Natural killer cell treated with Interleukin-12 subunit alpha and Interleukin-12 subunit beta and Interleukin-15 and Interleukin-18, amount 100 ng/mL, for 72 hours (primary cell): ENCODE results near the gene MRPS14. TPM values are rescaled to one million over a fixed set of nuclear protein-coding genes. Genes with fewer than 3 reads are reported as not detected.
"Not testable (repeated sequence)": the region's sequence is repeated elsewhere in the genome, so short reads cannot be mapped to it uniquely, and the experiment has no call there.

Source experiments
- ATAC-seq, 2 donors: fragments of 150-1000 bp; cut with Tn5 transposase in 1 of 2; sonication (Bioruptor Pico), chemical (Tn5 transposase) in 1 of 2; 2 replicates each; pipeline ENCODE4 v1.10.0; 2021
- DNase-seq: peaks from one replicate; pipeline ENCODE4 v3.0.0; 2022; ENCODE audit warnings: low spot score
- H3K27ac Mint-ChIP-seq, 2 donors: 1 replicate in 1 of 2; 2 replicates in 1 of 2; pipeline ENCODE4 v1.8.0; 2022; ENCODE audit warnings: mixed read lengths in 2 of 2, mild to moderate bottlenecking in 1 of 2, moderate library complexity in 1 of 2
- H3K27me3 Mint-ChIP-seq, 2 donors: 1 replicate in 1 of 2; 2 replicates in 1 of 2; pipeline ENCODE4 v1.8.0; 2022; ENCODE audit warnings: mixed read lengths in 2 of 2
- H3K36me3 Mint-ChIP-seq: one replicate; pipeline ENCODE4 v1.8.0; 2022; ENCODE audit warnings: mixed read lengths
- H3K4me1 Mint-ChIP-seq, 2 donors: 1 replicate in 1 of 2; 2 replicates in 1 of 2; pipeline ENCODE4 v1.8.0; 2022; ENCODE audit warnings: low read depth in 2 of 2, mixed read lengths in 2 of 2, mild to moderate bottlenecking in 1 of 2
- H3K4me3 Mint-ChIP-seq: one replicate; pipeline ENCODE4 v1.8.0; 2022; ENCODE audit warnings: mixed read lengths
- H3K9me3 Mint-ChIP-seq: 2 replicates; pipeline ENCODE4 v1.8.0; 2022; ENCODE audit warnings: mixed read lengths
- total RNA-seq, 2 donors: library from RNA; stranded (reverse); gene quantifications; one replicate each; pipeline ENCODE4 v1.2.3, GENCODE V29; 2022

Gene MRPS14
- total RNA-seq, 2 donors from 2014 or later: 23.9 to 34.7 TPM

DNA sequence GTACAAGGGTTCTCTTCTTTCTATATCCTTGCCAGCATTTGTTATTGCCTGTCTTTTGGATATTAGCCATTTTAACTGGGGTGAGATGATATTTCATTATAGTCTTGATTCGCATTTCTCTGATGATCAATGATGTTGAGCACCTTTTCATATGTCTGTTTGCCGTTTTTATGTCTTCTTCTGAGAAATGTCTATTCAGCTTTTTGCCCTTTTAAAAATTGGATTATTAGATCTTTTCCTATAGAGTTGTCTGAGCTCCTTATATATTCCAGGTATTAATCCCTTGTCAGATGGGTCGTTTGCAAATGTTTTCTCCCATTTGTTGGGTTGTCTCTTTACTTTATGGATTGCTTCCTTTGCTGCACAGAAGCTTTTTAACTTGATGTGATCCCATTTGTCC lies 19.4 kb upstream of the MRPS14 start:
- no peak for ATAC-seq
- H3K36me3 Mint-ChIP-seq: no peaks in the 10 kb centered on the region

DNA sequence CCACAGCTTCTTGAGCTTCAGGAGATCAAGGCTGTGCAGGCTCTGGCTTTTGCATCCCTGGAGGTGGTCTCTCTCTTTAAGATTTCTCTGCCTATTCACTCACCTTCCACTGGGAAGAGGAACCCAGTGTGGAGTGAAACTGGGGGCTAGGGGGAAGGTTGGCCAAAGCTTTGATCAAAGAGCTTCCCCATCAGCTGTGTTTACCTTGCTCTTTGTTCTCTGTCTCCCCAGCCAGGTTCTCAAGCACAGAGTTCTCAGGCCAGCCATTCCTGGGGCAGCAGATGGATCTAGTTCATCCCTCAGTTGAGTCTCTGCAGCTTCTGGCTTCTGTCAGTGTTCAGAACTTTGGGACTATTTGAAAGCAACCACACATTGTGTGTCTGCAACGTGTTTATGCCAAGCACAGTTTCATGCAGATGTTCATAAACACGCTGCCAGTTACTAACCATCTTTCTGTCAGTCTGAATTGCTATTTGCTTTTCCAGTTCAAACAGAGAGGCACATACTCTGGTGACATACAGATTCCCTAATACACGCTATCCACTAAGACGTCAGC lies 17.2 kb upstream of the MRPS14 start:
- DNase-seq (no peak), ATAC-seq (no peak)
- Mint-ChIP-seq H3K36me3 (no peaks in the 10 kb centered on the region), H3K4me1 (no peaks in the 10 kb centered on the region), H3K4me3 (no peak overlapping the region), H3K27me3 (peaks cover 11 to 20% of the 10 kb centered on the region in 2 donors), H3K9me3 (no peaks in the 10 kb centered on the region), H3K27ac (no peak overlapping the region)

More for the DNA sequence above, 19.4 kb upstream of the MRPS14 start:
- no peaks in the 10 kb centered on the region for H3K9me3 Mint-ChIP-seq
- H3K4me3 Mint-ChIP-seq: no peak overlapping the region
- H3K27ac Mint-ChIP-seq: no peak overlapping the region
- H3K27me3 Mint-ChIP-seq: peaks cover 19 to 38% of the 10 kb centered on the region in 2 donors
- H3K4me1 Mint-ChIP-seq: no peaks in the 10 kb centered on the region
- no peak for DNase-seq

DNA sequence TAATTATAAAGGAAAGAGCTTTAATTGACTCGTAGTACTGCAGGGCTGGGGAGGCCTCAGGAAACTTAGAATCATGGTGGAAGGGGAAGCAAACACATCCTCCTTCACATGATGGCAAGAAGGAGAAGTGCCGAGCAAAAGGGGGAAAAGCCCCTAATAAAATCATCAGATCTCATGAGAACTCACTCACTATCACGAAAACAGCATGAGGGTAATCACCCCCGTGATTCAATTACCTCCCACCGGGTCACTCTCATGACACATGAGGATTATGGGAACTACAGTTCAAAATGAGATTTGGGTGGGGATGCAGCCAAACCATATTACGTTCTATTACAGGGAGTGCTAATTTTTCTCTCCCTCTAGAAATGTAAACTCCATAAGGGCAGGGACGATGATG lies 14.2 kb upstream of the MRPS14 start:
- ATAC-seq (no peak), DNase-seq (no peak)
- no peak overlapping the region for H3K27ac Mint-ChIP-seq
- H3K27me3 Mint-ChIP-seq: peaks cover 10 to 14% of the 10 kb centered on the region in 2 donors
- no peaks in the 10 kb centered on the region for H3K4me1 Mint-ChIP-seq
- H3K36me3 Mint-ChIP-seq: no peaks in the 10 kb centered on the region
- H3K4me3 Mint-ChIP-seq: no peak overlapping the region
- H3K9me3 Mint-ChIP-seq: no peaks in the 10 kb centered on the region

DNA sequence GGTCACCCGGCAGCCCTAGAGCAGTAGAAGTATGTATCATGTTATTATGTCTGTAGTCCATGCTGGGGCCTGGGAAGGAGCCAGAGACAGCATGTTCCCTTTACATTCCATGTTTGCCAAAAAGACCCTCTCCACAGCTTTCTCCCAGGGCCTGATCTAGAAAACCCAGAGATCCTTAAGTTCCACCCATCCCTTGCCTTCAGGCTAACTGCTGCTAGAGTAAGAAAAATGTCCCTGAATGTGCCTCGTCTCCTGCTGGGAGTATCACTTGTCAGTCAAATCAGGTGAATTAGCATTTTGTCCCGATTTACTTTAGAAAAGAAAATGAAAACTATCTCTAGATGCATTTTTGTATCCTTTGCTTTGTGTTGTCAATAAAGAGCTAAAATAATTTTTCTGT lies 13.3 kb upstream of the MRPS14 start:
- no peaks in the 10 kb centered on the region for H3K4me1 Mint-ChIP-seq
- no peak overlapping the region for H3K4me3 Mint-ChIP-seq
- DNase-seq (no peak), ATAC-seq (no peak)
- H3K9me3 Mint-ChIP-seq: no peaks in the 10 kb centered on the region
- no peaks in the 10 kb centered on the region for H3K36me3 Mint-ChIP-seq
- H3K27ac Mint-ChIP-seq: no peak overlapping the region
- H3K27me3 Mint-ChIP-seq: peaks cover 10 to 15% of the 10 kb centered on the region in 2 donors

DNA sequence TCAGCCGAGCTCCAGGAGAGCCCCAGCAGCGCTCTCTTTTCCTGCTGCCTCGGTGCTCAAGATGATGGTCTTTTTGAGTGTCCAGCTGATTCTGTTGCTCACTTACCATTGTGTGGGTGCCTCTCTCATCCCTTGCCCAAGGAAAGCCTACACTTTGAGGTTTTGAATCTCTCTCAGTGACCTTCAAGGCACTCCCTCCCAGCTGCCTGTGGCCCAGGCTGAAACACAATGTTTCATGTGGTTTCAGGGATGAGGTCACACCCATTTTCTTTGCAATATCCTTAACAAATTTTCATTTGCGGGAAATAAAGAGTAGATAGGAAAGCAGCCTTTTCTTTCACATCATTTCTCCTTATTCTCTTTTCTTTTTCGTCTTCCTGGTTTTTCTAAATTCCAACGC lies 12.6 kb upstream of the MRPS14 start:
- no peak overlapping the region for H3K4me3 Mint-ChIP-seq
- no peaks in the 10 kb centered on the region for H3K4me1 Mint-ChIP-seq
- H3K27me3 Mint-ChIP-seq: peaks cover 9 to 11% of the 10 kb centered on the region in 2 donors
- no peak overlapping the region for H3K27ac Mint-ChIP-seq
- ATAC-seq: no peak
- H3K36me3 Mint-ChIP-seq: no peaks in the 10 kb centered on the region
- H3K9me3 Mint-ChIP-seq: no peaks in the 10 kb centered on the region
- no peak for DNase-seq

DNA sequence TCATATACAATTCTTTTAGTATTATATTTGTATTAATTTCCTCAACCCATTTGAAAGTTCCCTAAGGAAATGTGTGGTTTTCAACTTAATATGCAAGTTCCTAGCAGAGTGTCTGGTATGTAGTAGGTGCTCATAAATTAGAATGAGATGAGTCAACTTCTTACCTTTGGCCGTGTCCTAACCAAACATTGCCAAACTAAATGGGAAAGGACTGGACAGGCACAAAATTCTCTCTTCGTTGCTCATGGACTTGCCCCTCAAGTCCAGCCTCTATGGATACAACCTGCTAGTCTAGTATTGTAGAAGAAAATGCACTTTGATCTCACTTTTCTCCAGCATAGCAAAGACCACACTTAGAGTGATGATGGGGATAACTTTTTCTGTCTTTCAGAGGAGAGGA lies 11.6 kb upstream of the MRPS14 start:
- Mint-ChIP-seq H3K36me3 (no peaks in the 10 kb centered on the region), H3K4me3 (no peak overlapping the region), H3K4me1 (peaks cover 0 to 2% of the 10 kb centered on the region in 2 donors), H3K27ac (no peak overlapping the region), H3K9me3 (no peaks in the 10 kb centered on the region), H3K27me3 (peaks cover 6 to 7% of the 10 kb centered on the region in 2 donors)
- ATAC-seq (no peak), DNase-seq (no peak)

DNA sequence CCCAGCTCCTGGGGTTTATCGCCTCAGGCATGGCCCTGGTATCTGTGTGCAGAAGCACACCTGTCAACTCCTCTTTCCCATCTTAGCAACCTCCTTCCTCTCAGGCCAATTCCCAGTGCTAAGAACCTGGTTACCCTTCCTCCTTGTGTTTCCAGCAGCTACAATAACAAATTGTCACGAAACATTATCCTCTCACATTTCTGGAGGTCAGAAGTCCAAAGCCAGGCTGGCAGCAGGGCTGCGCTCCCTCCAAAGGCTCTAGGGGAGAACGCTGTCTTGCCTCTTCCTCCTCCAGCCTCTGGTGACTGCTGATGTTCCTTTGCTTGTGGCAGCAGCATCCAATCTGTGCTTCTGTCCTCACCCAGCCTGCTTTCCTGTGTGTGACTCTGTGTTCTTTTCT lies 10.7 kb upstream of the MRPS14 start:
- Mint-ChIP-seq H3K4me1 (peaks cover 7 to 8% of the 10 kb centered on the region in 2 donors), H3K9me3 (no peaks in the 10 kb centered on the region), H3K4me3 (no peak overlapping the region), H3K36me3 (no peaks in the 10 kb centered on the region), H3K27me3 (peaks cover 6 to 7% of the 10 kb centered on the region in 2 donors), H3K27ac (no peak overlapping the region)
- ATAC-seq (no peak), DNase-seq (no peak)

DNA sequence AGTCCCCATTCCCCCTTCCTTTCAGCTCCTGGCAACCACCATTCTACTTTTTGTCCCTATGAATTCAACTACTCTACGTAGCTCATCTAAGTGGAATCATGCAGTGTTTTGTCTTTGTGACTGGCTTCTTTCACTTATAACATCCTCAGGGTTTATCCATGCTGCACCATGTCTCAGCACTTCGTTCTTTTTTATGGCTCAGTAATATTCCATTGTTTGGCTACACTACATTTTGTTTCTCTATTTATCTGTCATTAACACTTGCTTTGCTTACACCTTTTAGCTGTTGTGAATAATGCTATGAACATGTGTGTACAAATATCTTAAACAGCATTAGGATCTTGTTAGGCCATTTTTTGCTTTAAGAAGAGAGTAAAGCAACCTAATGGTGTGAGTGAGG lies 1.5 kb upstream of the MRPS14 start:
- no peak for DNase-seq
- no peak for ATAC-seq
- Mint-ChIP-seq H3K4me1 (peaks cover 27 to 42% of the 10 kb centered on the region in 2 donors), H3K36me3 (peaks cover 17% of the 10 kb centered on the region), H3K27ac (peak overlapping the region; percentile 2 to 81), H3K27me3 (no peaks in the 10 kb centered on the region), H3K9me3 (no peaks in the 10 kb centered on the region), H3K4me3 (peak overlapping the region; percentile 67)

DNA sequence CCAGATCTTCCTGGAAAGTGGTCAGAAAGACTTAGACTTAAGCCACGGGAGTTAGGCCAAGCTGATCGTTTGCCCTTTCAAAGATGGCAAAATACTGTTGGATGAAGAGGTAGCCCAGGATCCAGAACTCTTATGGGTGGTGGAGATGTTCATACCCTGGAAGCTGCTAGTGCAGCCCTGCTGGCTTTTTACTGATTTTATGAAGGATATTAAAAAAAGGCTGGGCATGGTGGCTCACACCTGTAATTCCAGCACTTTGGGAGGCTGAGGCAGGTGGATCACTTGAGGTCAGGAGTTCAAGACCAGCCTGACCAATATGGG lies 657 bp upstream of the MRPS14 start:
- H3K27ac Mint-ChIP-seq: peak overlapping the region; percentile 81 to 88
- H3K4me1 Mint-ChIP-seq: peaks cover 21 to 35% of the 10 kb centered on the region in 2 donors
- not testable (repeated sequence) for H3K27me3 Mint-ChIP-seq, ATAC-seq, DNase-seq, H3K9me3 Mint-ChIP-seq
- H3K4me3 Mint-ChIP-seq: peak overlapping the region; percentile 97
- H3K36me3 Mint-ChIP-seq: peaks cover 17% of the 10 kb centered on the region

DNA sequence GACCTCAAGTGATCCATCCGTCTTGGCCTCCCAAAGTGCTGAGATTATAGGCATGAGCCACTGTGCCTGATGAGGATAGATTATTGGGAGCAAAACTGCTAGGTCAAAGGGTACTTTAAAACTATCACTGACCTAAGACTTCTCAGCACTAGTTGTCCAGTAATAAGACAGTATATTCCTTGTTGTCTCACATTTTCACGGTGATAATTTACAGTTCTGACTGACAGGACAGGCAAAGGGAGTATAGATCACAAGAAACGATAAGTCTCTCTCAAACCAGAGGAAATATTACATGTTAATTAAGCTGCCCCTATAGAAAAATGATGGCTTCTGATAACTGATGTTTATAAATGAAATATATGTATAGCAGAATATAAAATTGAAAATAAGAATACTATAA lies 3.7 kb downstream of the MRPS14 start:
- Mint-ChIP-seq H3K4me3 (no peak overlapping the region), H3K9me3 (no peaks in the 10 kb centered on the region), H3K4me1 (peaks cover 32 to 37% of the 10 kb centered on the region in 2 donors), H3K27me3 (no peaks in the 10 kb centered on the region), H3K27ac (no peak overlapping the region), H3K36me3 (peaks cover 22% of the 10 kb centered on the region)
- DNase-seq (no peak), ATAC-seq (no peak)

DNA sequence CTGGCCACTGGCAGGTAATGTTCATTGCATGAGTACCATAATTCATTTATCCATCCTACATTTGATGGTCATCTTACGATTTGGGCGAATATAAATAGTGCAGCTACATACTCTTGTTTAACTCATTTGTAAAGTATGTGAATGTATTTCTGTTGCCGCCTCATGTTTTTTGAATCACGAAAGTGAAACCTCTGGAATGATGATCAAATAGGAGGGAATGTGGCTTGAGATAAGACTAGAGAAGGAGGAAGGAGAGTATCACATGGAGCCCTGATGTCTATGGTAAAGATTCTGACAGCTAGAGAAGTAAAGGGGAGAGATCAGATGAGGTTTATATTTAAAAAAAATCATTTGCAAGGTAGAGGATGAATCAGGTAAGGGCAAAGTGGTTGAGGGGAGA lies 8.0 kb downstream of the MRPS14 start:
- Mint-ChIP-seq H3K36me3 (peaks cover 38% of the 10 kb centered on the region), H3K4me3 (no peak overlapping the region), H3K4me1 (peaks cover 7 to 12% of the 10 kb centered on the region in 2 donors), H3K27me3 (no peaks in the 10 kb centered on the region), H3K9me3 (no peaks in the 10 kb centered on the region), H3K27ac (peak overlapping the region in 1 of 2 donors; percentile 55)
- no peak for ATAC-seq
- DNase-seq: no peak

DNA sequence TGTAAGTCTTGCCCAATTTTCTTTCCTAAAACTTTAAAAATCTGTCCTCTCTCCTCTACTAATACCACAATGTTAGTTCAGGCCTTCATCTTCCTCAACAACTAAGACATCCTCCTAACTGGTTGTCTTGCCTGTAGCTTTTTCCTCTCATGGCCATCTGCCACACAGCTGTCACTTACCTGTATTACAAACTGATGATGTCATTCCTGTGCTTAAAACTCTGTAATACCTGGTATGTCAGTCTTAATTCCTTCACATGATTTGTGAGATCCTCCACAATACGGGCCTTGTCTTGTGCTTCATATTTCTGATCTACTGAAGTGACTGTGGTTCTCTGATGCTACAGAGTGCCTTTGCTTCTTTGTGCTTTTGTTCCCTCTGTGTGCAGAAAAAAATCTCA lies 9.8 kb downstream of the MRPS14 start:
- ATAC-seq: no peak
- Mint-ChIP-seq H3K27ac (peak overlapping the region in 1 of 2 donors; percentile 1), H3K9me3 (no peaks in the 10 kb centered on the region), H3K27me3 (no peaks in the 10 kb centered on the region), H3K36me3 (peaks cover 44% of the 10 kb centered on the region), H3K4me3 (no peak overlapping the region), H3K4me1 (peaks cover 7 to 16% of the 10 kb centered on the region in 2 donors)
- no peak for DNase-seq

DNA sequence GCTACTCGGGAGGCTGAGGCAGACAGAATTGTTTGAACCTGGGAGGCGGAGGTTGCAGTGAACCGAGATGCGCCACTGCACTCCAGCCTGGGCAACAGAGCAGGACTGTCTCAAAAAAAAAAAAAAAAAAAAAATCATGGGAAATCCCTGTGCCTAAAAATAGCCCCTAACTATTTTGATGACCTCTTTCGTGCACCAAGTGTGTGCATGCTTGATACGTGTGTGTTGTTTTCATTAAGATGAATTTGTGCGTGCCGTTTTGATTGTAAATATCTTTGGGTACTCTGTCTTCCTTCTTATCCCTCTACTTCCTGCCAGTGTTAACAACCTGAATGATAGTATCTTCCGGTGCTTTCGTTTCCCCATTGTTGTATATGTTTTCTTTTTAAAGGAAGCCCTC lies 13.7 kb downstream of the MRPS14 start:
- no peak for DNase-seq
- Mint-ChIP-seq H3K27ac (no peak overlapping the region), H3K4me3 (no peak overlapping the region), H3K4me1 (peaks cover 9 to 18% of the 10 kb centered on the region in 2 donors), H3K36me3 (peaks cover 44% of the 10 kb centered on the region), H3K27me3 (no peaks in the 10 kb centered on the region), H3K9me3 (no peaks in the 10 kb centered on the region)
- ATAC-seq: no peak

DNA sequence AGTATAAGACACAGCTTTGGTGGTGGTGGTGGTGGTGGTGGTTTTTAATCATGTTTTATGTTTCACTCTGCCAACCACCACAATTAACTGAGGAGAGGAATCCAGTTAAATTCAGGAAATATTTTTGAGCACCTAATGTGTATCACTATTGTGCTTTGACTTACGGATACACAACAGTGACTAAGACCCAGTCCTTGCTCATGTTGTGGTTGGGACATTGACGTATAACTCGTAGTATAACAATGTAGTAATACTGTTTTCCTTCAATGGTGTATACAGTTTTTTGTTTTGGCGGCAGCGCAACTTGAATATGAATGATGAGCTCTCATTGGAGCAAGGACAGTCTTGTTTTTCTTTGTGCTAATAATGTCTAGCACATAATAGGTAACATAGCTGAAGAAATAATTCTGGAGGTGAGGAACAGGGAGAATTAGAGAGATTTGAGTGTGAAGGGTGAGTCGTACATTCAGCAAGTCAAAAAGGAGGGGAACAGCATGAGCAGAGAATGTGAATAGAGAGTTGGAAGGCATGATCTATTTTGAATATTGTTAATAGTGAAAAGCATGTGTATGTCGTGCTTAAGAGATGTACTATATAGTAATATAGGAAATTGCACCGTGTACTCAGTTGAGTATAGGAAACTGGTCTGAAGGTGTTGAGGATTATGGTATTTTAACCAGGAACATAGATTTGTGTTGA lies 18.0 kb downstream of the MRPS14 start:
- H3K9me3 Mint-ChIP-seq: no peaks in the 10 kb centered on the region
- DNase-seq (no peak), ATAC-seq (no peak)
- peak overlapping the region; percentile 10 for H3K4me3 Mint-ChIP-seq
- H3K27me3 Mint-ChIP-seq: no peaks in the 10 kb centered on the region
- peak overlapping the region; percentile 14 to 43 for H3K27ac Mint-ChIP-seq
- peaks cover 21% of the 10 kb centered on the region for H3K36me3 Mint-ChIP-seq
- peaks cover 45 to 47% of the 10 kb centered on the region in 2 donors for H3K4me1 Mint-ChIP-seq

DNA sequence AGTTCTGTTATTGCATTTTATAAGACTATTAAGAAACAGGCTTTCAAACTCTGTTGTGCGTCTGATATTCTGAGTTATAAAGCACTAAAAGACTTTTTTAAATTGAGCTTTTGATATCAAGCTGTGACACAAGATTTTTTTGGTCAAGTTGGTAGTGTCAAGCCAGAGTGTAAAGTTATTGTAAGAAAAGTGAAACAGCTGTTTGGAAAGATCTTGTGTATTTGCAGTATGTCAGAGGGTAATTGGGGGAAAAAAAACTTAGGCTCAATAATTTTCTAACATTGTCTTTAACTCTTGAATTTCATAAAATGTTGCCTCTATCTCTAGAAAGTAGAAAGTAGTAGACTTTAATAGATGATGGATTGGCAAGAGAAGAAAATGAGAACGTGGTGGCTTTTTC lies 19.7 kb downstream of the MRPS14 start:
- Mint-ChIP-seq H3K4me3 (peak overlapping the region; percentile 59), H3K27ac (peak overlapping the region; percentile 56 to 73), H3K4me1 (peaks cover 43 to 45% of the 10 kb centered on the region in 2 donors), H3K36me3 (peaks cover 15% of the 10 kb centered on the region), H3K27me3 (no peaks in the 10 kb centered on the region), H3K9me3 (no peaks in the 10 kb centered on the region)
- DNase-seq (no peak), ATAC-seq (no peak)
